ENCODE measurements around the gene MUC12.
"Not testable (repeated sequence)": the region's sequence is repeated elsewhere in the genome, so short reads cannot be mapped to it uniquely, and the experiment has no call there.

MUC12 gene

GRCh38 chr7:101064176-101064550, 94.8 kb downstream of the MUC12 start:
- in situ Hi-C loops (cut with MboI; ENCODE audit: low sequenced_read_pairs), result not testable (repeated sequence)

GRCh38 chr7:101065162-101065561, 95.8 kb downstream of the MUC12 start:
- in situ Hi-C loops (cut with MboI; ENCODE audit: low sequenced_read_pairs), result not testable (repeated sequence)

- in situ Hi-C loops (cut with MboI; ENCODE audit: low sequenced_read_pairs), result no loop called here
Measured at GRCh38 chr7:101066141-101066832, 96.9 kb downstream of the MUC12 start.

- in situ Hi-C loops (cut with MboI; ENCODE audit: low sequenced_read_pairs), result no loop called here
Measured at GRCh38 chr7:101066833-101067177, 97.4 kb downstream of the MUC12 start.

- in situ Hi-C loops (cut with MboI; ENCODE audit: low sequenced_read_pairs), result no loop called here
Measured at GRCh38 chr7:101068401-101068800, 99.0 kb downstream of the MUC12 start.

All from HL-60/S4 treated with phorbol 12-myristate 13-acetate at 8.2 ng/mL for 4 days and 3 days (cell line).